ENCODE results near the gene ZNF891.

- no peak for TF ChIP-seq CTCF (IDR thresholded peaks at IDR 0.05)
- TF ChIP-seq ZC3H11A (IDR thresholded peaks at IDR 0.05) = no peak
- no peak for TF ChIP-seq POLR2A (IDR thresholded peaks at IDR 0.05; ENCODE audit: low read length)
- TF ChIP-seq USF2 (IDR thresholded peaks at IDR 0.05) = no peak
- no peak for TF ChIP-seq CBX8 (IDR thresholded peaks at IDR 0.05)
- TF ChIP-seq PHF8 (IDR thresholded peaks at IDR 0.05; ENCODE audit: borderline replicate concordance, low read depth) = no peak
- TF ChIP-seq EP300 (IDR thresholded peaks at IDR 0.05) = no peak
- no peak for TF ChIP-seq MAZ (IDR thresholded peaks at IDR 0.05; ENCODE audit: borderline replicate concordance, low read depth, low read length)
- TF ChIP-seq KDM1A (IDR thresholded peaks at IDR 0.05; ENCODE audit: low read depth) = no peak
- no peak for TF ChIP-seq HMGXB4 (CRISPR knock-in tag; IDR thresholded peaks at IDR 0.05; ENCODE audit: borderline replicate concordance)
- TF ChIP-seq MAFK (IDR thresholded peaks at IDR 0.05; ENCODE audit: partially characterized antibody) = no peak
- no peak for TF ChIP-seq CEBPB (IDR thresholded peaks at IDR 0.05)
- TF ChIP-seq RAD21 (conservative IDR thresholded peaks at IDR 0.05 in 1 of 2, IDR thresholded peaks at IDR 0.05 in 1 of 2) = no peak
- TF ChIP-seq ELK1 (IDR thresholded peaks at IDR 0.05; ENCODE audit: low read depth, low read length) = no peak
These were observed 68.1 kb downstream of the ZNF891 start for GRCh38 chr12:133061954-133062353.

Data from A549 (cell line).